EL (cell line): ENCODE measurements around the gene TTC7B.

Experiments
- DNase-seq: peaks from one replicate; pipeline ENCODE4 v3.0.0-alpha.2; 2016

Gene TTC7B

DNA sequence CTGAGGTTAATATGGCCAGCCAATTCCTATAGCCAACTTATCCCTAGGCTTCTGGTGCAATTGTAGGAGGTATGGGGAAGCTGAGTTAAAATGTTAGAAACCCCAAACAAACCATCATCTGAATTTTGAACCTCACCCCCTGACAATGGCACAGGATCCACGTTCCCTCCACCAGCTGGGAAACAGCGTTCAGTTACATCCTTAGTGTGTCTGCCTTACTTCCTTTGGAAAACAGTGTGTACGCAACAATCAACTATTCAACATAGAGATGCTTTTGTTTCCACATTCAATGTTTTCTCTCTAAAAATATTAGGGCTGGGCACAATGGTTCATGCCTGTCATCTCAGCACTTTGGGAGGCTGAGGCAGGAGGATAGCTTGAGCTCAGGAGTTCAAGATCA lies 203.4 kb downstream of the TTC7B start:
- no peak for DNase-seq

DNA sequence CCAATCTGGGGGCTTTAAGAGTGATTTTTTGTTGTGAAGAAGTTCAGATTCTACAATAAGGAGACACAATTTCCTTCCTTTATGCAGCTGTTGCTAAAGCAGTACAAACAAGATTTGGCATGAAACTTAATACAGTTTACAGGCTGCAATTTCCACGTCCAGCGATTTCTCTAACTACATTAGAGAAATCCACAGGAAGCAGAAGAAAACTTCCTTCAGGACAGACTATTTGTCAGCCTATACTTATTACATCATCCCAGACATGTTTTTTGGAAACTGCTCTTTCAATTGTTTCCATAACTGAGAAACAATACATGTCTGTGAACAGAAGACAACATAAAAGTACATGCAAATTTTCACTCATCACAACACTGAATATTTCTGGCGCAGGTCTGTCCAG lies 204.3 kb downstream of the TTC7B start:
- no peak for DNase-seq

DNA sequence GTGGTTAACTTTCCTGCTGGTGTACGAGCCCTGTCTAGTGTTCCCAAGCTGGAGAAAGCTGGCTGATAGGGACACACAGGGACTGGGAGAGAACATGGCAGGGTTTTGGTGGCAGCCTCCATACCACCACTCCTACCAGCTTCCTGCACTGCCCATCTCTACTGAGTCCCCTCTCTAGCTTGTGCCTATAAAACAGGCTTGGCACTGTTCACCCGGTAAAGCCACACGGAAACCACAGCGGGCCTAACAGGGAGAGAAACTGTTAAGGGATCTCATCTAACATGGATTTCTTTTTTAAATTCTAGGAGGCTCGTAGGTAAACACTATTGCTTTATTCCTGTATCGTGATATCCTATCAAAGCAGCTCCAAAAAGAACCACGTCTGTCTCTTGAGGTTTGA lies 204.7 kb downstream of the TTC7B start:
- DNase-seq: no peak

DNA sequence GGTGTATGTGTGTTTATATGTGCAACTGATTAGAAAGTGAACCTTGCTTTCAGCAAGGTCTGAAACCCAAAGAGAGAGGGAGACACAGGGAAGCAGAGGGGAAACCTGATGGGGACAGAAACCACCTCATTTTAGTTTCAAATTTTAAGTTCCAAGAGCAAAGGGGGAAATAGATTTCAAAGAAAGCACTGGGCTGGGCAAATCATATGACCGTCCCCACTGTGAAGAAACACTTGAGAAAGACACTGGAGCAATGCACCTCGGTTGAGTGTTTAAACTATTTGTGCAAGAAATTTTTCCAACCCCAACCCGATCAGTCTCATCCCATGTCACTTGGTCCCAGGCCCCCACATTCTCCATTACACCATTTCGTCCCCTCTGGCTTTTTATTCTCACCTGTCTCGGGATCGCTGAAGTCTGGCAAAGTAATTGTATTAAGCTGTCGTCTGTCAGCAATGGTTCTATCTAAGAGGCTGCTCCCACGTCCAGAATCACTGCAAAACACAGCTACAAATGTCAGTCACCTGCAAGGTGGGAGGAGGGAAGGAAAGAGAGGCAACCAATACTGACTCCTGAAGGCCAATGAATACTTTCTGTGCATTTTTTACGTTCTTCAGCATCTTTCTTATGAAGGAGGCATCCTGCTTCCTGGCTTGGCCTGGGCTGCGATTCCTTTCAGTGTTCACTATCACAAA lies 205.7 kb downstream of the TTC7B start:
- no peak for DNase-seq

DNA sequence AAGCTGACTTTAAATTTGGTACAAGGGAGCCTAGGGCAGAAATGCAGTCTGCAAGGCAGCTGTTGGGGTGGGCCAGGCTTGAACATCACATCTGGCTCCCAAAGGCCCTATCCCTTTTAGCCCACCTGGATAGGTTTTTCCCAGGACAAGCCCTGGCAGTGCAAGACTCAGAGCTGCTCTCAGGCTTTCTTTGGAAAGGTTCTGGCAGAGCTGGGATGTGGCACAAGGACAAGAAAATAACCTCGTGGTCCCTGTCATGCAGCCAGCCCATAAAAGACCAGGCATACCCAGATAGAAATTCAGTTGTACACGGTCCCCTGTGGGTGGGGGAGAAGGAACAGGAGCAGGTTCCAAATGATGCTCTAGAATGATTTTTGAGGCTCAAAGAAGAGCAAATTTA lies 206.9 kb downstream of the TTC7B start:
- no peak for DNase-seq

DNA sequence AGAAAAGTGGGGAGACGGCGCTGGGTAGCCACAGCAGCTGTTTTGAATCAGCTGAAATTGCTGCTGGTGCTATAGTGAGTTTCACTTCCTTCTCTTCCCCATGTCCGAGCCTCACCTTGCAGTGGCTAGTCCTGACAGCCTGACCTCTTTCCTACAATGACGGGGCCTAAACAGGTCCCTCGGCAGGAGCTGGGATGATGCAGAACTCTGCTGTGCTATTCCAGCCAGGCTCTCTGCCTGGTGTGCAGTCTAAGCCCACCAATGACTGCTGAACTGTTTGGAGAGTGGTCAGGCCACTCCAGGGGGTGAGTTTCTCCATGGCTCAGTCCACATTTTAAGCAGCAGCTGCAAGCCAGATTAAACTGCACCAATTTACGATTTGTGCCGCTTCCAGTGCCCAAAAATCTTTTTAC lies 207.3 kb downstream of the TTC7B start:
- DNase-seq: no peak

DNA sequence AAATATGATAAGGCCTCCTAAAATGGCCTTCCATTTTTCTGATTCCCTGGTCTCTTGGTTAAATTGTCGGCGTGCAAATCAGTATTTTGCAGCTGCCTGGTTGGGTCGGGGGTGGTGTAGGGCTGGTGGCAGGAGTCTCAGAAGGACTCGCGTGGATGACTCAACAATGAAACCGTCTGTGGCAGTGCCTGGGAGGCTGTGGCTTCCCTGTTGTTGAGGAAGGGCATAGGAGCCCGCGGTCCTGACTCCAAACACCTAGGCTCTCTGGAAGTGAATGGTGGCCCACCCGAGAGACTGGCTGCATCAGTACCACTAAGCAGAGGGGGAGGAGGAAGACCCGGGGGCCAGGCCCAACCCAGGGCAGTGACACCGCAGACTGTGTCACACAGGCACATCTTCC lies 207.9 kb downstream of the TTC7B start:
- no peak for DNase-seq

DNA sequence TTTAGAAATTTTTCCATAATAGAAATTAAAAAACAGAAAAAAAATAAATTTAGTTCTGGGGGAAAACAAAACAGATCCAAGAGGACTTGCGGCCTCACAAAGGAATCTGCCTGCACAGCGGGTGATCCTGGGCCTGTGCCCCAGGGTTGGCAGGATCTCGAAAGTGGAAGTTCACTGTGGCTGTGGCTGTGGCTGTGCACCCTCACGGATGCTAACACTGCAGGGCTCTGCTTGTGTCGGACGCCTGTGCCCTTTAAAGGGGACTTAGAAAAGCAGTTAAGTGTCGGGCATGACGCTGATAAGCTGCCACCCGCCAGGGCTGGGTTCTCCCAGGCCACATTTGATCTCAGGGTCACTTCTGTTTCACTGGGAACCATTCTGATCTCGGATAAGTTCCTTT lies 209.1 kb downstream of the TTC7B start:
- DNase-seq: no peak

DNA sequence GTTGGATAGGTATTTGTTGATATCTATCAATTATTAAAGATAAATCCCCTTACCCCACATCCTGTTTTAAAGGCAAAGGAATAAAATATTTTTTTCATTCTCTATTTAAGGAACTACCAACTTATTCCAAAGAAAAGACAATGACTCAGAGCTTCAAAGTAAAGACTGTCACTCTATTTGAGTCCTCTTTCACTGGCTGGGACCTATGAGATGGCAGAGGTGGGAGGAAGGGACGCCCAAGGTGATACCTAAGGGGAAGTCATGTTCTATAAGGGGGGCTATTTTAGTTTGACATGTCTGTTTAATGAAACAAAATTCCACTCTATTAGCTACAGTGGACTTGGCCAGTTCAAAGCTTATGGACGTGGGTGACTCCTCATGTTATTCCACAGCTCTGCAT lies 209.8 kb downstream of the TTC7B start:
- DNase-seq: no peak

DNA sequence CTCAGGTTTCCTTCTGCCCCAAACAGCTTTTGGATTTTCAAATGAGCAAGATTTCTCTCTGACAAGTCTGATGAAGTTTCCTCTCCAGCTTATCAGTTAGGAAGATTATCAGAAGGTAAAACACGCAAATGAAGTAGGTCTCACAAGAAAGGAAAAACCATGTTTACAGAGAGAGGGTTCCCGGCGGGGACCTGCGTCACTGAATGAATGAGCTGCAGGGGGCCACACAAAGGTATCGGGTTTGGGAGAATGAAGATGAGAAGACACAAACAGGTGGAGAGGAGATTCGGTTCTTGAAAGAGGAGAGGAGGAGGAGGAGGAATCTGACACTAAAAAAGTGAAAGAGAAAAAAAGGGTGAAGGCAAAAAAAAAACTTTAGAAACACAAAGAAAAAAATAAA lies 210.8 kb downstream of the TTC7B start:
- no peak for DNase-seq

DNA sequence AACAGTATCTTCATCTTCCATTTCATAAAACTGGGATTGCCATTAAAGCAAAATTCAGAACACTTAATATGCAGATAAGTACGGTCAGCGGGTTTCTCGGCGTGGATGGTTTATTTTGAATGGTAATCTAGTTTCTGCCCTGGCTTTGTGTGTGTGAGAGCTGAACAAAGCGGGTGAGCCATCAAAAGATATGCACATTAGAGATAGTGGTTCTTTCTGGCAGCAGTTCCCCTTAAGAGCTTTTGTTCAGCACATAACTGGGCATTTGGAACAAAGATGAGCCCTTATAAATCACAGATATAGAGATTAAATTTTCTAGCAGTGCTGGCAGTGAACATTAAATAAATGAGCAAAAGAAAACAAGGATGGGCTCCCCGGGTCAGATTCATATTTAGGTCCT lies 211.9 kb downstream of the TTC7B start:
- no peak for DNase-seq

DNA sequence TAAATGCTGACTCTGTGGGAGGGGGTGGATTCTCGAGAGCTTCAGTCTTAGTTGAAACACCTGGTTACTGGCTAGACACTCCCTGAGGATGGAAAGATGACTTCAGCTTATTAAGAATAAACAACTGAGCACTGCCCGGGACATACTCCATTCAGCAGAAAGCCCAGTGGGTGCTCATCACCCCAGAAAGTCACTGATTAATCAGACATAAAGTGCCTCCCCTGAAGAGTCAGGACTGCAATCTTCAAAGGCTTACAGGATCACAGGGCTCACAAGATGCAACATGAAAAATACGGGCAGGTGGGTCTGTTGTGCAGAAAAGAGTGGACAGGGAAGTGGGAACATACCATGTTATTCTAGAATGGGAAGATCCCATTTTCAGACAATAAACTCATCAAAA lies 212.4 kb downstream of the TTC7B start:
- no peak for DNase-seq

DNA sequence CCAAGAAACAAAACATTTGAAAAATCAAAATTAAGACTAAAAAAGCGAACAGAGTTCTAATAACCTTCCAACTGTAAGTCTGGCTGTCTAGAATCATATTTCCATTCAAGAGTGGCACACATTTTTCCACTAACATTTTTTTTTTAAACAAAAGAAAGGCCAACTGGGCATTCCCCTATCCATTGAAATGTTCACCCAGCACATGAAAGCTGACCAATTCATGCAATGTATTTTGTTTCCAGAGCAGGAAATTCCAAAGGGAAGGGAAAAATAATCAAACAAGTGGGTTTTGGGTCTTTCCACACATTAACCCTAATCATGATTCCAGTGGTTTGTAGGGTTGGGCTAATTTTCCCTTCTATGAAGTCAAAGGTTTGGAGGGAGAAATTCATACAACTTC lies 212.9 kb downstream of the TTC7B start:
- no peak for DNase-seq

DNA sequence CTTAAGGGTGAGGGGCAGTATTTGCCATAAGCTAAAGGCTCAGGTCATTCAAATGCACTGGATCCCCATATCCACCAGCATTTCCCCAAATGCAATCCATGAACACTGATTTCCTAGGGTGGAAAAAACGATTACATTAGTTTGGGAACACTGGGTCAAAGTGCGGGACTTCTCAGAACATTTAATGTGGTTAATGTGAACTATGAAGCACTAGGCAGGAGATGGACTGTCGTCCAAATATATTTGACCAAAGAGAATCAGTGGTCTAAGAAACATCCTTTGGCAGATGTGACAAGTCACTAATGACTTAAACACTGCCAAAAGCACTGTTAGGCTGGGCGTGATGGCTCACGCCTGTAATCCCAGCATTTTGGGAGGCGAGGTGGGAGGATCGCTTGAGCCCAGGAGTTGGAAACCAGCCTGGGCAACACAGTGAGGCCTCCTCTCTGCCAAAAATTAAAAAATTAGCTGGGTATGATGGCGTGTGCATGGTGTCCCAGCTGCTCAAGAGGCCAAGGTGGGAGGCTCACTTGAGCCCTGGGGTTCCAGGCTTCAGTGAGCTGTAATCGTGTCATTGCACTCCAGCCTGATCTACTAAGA lies 214.0 kb downstream of the TTC7B start:
- DNase-seq: no peak

DNA sequence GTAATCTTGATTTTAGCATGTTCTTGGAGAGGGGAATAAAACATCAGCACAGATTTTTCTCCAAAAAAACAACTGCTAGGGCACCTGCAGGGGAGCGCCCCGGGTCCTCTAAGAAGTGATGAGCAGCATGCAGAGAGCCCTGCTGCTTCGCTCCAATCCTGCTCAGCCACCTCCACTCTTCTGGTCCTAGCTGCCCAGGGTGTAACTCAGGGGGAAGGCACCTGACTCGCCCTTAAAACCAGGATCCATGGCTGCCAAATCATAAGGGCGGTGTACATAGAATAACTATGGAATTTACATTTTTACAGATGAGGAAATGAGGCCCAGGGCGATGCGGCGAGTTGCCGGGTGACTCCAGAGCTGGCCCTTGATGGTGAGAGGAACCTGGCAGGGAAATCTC lies 214.7 kb downstream of the TTC7B start:
- DNase-seq: no peak

DNA sequence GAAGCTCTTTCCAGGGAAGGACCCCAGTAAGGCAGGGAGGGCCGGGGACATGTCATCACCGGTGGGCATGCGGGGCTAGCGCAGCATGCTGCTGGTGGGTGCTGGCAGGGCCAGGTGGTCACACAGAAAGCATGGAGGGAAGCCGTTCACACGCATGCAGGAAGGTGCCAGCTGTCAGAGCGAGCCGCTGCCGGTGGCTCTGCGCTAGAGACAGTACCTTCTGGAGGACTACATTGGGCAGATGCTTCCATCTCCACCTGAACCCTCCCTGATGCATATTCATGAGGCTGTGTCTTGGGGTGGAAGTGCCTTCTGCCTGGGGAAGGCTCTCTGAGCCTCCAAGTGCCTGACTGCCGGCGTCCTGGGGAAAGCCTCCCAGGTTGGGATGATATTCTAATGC lies 215.6 kb downstream of the TTC7B start:
- no peak for DNase-seq

DNA sequence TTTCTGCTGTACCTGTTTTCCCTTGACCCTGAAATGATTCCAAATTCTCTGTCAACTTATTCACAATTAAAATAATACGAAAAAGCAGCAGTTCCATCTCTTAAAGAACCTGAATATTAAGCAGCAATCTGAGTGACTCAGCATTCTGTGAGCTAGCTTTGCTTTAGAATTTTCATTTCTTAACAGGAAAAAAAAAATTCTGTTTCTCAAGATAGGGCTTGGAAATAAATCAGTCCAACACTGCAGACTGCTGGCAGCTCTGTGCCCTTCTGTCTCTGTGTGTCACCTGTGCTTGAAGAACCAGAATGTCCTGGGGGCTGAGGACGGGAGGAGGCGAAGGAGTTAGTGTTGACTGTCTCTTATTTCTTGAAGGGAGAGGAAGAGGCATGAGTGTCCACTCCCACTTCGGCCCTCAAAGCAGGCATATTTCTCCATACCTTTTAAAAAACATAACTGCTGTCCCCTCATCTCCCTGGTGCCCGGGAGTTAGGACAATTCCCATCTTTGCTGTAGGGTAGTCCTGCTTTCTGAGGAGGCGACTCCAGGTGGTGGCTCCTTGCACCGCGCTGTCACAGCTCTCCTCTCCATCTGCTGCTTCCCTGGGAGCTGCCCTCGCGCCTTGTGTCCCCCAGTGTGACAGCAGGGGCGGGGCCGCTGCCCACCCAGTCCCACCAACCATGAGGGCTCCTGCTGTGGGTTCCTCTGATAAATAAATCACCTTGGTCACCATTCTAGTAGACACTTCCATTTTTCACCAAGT lies 216.3 kb downstream of the TTC7B start:
- DNase-seq: no peak

DNA sequence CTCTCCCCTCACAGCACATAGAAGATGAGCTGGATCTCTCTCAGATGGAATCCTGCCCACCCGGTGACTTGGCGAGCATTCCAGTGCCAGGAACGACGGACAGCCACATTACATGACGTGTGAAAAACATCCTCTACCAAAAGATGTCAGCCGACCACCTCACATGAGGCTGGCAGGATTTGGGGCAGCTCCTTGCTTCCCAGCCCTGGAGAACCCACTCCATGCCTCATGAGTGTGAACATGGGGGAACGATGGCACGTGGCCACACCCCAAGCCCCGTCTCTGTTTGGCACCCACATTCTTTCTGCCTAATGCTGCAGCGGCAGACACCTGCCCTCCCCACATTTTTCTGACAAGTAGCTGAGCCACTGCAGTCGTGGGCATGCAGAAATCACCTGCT lies 216.9 kb downstream of the TTC7B start:
- DNase-seq: no peak

DNA sequence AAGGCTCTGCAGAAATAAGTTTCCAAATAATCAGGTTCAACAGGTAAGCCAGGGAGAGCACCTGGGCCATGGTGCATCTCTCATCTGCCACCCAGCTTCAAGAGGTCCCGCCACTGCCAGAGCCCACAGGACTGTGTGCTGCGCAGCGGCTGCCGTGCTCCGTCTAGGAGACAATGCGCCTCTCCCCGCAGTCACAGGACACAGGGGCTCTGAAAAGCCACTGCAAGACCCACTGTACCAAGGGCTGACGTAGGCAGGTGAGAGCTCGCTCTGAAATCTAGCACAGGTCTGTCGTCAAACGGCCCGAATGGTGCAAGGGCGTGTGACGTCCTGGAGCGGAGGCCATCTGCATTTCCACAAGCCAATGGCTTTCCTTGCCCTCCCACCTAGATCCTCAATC lies 218.3 kb downstream of the TTC7B start:
- no peak for DNase-seq

DNA sequence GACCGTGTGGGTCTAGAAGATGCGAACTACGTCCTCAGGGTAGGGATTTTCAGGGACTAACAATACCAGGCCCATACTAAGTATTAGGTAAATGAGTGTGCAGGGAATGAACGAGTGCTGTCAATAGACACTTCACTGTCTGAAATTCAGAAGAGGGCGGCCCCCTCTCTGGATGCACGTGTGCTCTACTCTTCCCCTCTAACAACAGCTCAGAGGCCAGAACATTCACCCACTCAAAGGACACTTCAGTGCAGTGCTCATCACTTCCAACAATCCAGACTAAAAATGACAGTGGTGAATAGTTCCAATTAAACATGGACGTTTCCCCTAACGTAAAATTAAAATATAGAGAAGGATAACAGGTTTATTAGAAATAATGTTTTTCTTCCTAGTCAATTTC lies 219.5 kb downstream of the TTC7B start:
- no peak for DNase-seq

DNA sequence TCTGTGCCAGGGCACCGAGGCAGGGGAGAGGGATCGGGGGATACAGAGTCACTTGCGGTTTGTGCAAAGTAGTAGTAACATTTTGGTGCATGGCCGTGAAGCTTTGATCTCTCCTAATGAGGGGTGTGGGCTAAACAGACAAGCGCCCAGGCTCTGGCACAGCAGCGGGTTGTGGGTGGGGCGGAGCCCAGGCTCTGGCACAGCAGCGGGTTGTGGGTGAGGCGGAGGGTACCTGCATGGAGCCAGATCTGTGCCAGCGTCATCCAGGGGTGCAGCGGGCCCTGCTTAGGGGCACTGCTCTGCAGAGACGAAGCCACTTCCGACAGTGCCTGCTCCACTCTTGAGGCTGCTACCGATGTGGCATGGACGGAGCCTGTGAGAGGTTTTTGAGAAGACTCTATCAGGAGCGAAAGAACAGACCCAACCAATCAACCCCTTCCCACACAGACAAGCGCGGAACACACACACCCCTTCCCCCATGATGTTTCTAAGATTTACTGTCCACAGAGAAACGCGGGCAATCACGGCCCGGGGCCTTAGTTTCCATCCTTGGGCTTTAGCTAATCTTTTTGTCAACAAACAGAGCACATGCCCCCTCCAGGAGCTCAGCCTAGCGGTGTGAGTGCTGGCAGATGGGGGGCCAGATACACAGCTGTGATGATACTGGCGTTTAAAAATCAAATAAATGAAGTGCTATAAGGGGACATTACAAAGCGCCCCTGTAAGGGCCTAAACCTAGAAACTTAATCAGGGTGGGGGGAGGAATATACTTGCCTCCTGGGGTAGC lies 222.8 kb downstream of the TTC7B start:
- DNase-seq: no peak

DNA sequence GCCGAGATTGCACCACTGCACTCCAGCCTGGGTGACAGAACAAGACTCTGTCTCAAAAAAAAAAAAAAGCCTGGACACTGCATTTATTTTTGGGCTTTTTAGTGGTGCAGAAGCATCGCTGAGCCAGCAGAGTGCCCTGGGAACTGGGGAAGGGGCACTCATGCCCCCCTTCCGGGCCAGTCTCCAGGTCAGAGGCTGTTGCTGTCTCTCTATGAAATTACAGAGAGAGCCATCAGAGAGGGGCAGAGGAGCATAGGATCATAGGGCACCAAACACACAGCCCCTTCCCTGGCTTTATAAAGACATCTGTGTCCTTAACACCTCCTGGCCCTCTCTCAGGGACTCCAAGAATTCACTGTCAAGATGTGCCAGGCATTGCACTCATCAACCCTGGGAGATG lies 223.6 kb downstream of the TTC7B start:
- no peak for DNase-seq

DNA sequence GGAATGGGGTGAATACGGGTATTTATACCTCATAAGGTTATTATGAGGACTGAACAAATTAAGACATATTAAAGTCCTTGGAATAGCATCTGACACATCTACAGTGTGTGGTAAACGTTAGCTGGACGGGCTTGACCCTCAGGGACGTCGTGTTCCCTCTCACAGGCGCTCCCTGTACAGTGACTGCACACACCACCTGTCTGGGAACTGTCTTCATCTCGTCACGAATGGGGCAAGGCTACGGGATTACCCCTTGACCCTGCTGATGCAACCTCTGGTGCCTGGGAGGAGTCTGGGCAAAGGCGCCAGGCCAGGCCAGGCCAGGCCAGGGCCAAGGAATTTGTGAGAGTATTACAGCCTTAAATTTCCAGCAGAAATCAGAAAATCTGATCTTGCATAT lies 228.3 kb downstream of the TTC7B start:
- no peak for DNase-seq
